Tibial artery (tissue), 4 donors: ENCODE data around the gene RAPGEF1.

Experiments
- DNase-seq, 2 donors: peaks; one replicate each; pipeline ENCODE4 v3.0.0-alpha.2; 2019
- H3K27ac ChIP-seq, 2 donors: fragments of 200-600 bp; sonication (generic) in 1 of 2; 1 replicate in 1 of 2; 2 replicates in 1 of 2; pipeline ENCODE4 v1.5.1; 2018 to 2019; ENCODE audit warnings: mild to moderate bottlenecking in 1 of 2
- H3K27me3 ChIP-seq, 2 donors: fragments of 200-600 bp; sonication (generic) in 1 of 2; one replicate each; pipeline versions ENCODE4 v1.5.1 to v1.6.0; 2016 to 2019
- H3K36me3 ChIP-seq, 3 donors: fragments of 200-600 bp; sonication (generic) in 2 of 3; one replicate each; pipeline ENCODE4 v1.5.1; 2016 to 2019; ENCODE audit warnings: mild to moderate bottlenecking in 2 of 3
- H3K4me1 ChIP-seq, 4 donors: fragments of 200-600 bp; sonication (generic) in 2 of 4; 1 replicate in 3 of 4; 2 replicates in 1 of 4; pipeline ENCODE4 v1.5.1; 2016 to 2019
- H3K4me3 ChIP-seq, 2 donors: fragments of 200-600 bp; sonication (generic) in 1 of 2; 1 replicate in 1 of 2; 2 replicates in 1 of 2; pipeline ENCODE4 v1.5.1; 2018 to 2019; ENCODE audit warnings: mild to moderate bottlenecking in 2 of 2
- H3K9me3 ChIP-seq, 3 donors: fragments of 200-600 bp; sonication (generic) in 1 of 3; one replicate each; pipeline ENCODE4 v1.5.1; 2016 to 2019
- CTCF ChIP-seq, 2 experiments: fragments of 200-600 bp in 1 of 2; fragments of 450-650 bp in 1 of 2; IDR thresholded peaks; one replicate each; pipeline ENCODE4 v1.5.1; 2017 to 2019; ENCODE audit warnings: antibody characterized with exemption in 2 of 2, mild to moderate bottlenecking in 1 of 2, moderate library complexity in 1 of 2
- intact Hi-C: fragments of 100-400 bp; cut with DNase I; formaldehyde crosslinking; loops from one replicate; pipeline ENCODE4 v1.15.0; 2023; ENCODE audit warnings: low total_unique reads

The RAPGEF1 gene

GRCh38 chr9:131736431-131736830 lies 3.4 kb downstream of the RAPGEF1 start:
- H3K36me3 ChIP-seq = no peaks in the 10 kb centered on the region
- H3K4me3 ChIP-seq = no peak overlapping the region
- no peak overlapping the region for H3K27ac ChIP-seq

GRCh38 chr9:131735238-131736128 lies 4.4 kb downstream of the RAPGEF1 start:
- Histone ChIP-seq H3K27ac (peak overlapping the region in 1 of 2 donors; percentile 67), H3K27me3 (no peaks in the 10 kb centered on the region), H3K9me3 (no peaks in the 10 kb centered on the region), H3K4me1 (peaks cover 0 to 83% (median 65%) of the 10 kb centered on the region in 4 donors), H3K4me3 (no peak overlapping the region), H3K36me3 (no peaks in the 10 kb centered on the region)
- no peak for TF ChIP-seq CTCF (IDR thresholded peaks at IDR 0.05)
- no peak for DNase-seq
- intact Hi-C loops = loop anchor here (5.0 to 10.0 kb wide), 2 partner anchors 61 to 93 kb away; no protein-coding TSS in a partner anchor

More at GRCh38 chr9:131736431-131736830, 3.4 kb downstream of the RAPGEF1 start:
- no peaks in the 10 kb centered on the region for H3K27me3 ChIP-seq
- TF ChIP-seq CTCF (IDR thresholded peaks at IDR 0.05) = no peak
- peaks cover 0 to 74% (median 60%) of the 10 kb centered on the region in 4 donors for H3K4me1 ChIP-seq
- H3K9me3 ChIP-seq = no peaks in the 10 kb centered on the region
- intact Hi-C loops = loop anchor here (5.0 to 10.0 kb wide), 2 partner anchors 62 to 94 kb away; no protein-coding TSS in a partner anchor
- no peak for DNase-seq

- no peak for DNase-seq
- peak overlapping the region in 1 of 2 donors; percentile 67 for H3K27ac ChIP-seq
- H3K36me3 ChIP-seq = no peaks in the 10 kb centered on the region
- intact Hi-C loops = loop anchor here (5.0 to 10.0 kb wide), 2 partner anchors 60 to 92 kb away; no protein-coding TSS in a partner anchor
- H3K27me3 ChIP-seq = no peaks in the 10 kb centered on the region
- no peak overlapping the region for H3K4me3 ChIP-seq
- no peaks in the 10 kb centered on the region for H3K9me3 ChIP-seq
- TF ChIP-seq CTCF (IDR thresholded peaks at IDR 0.05) = no peak
- peaks cover 0 to 88% (median 65%) of the 10 kb centered on the region in 4 donors for H3K4me1 ChIP-seq
These were observed 5.1 kb downstream of the RAPGEF1 start for GRCh38 chr9:131734781-131735180.

GRCh38 chr9:131734165-131734610 lies 5.7 kb downstream of the RAPGEF1 start:
- no peaks in the 10 kb centered on the region for H3K9me3 ChIP-seq
- no peak for TF ChIP-seq CTCF (IDR thresholded peaks at IDR 0.05)
- H3K36me3 ChIP-seq = no peaks in the 10 kb centered on the region
- H3K27me3 ChIP-seq = no peaks in the 10 kb centered on the region
- peaks cover 0 to 93% (median 67%) of the 10 kb centered on the region in 4 donors for H3K4me1 ChIP-seq
- H3K27ac ChIP-seq = peak overlapping the region; percentile 56 to 67
- intact Hi-C loops = loop anchor here (10.0 kb wide), 1 partner anchor 59 kb away; no protein-coding TSS in a partner anchor
- DNase-seq = no peak
- H3K4me3 ChIP-seq = no peak overlapping the region

- Histone ChIP-seq H3K27me3 (no peaks in the 10 kb centered on the region), H3K4me1 (peaks cover 0 to 94% (median 67%) of the 10 kb centered on the region in 4 donors), H3K4me3 (no peak overlapping the region), H3K36me3 (no peaks in the 10 kb centered on the region), H3K27ac (peak overlapping the region; percentile 56 to 67), H3K9me3 (no peaks in the 10 kb centered on the region)
- peak in 1 of 2 donors; percentile 72 for DNase-seq
- no peak for TF ChIP-seq CTCF (IDR thresholded peaks at IDR 0.05)
- intact Hi-C loops = loop anchor here (10.0 kb wide), 1 partner anchor 59 kb away; no protein-coding TSS in a partner anchor
These were observed 6.3 kb downstream of the RAPGEF1 start for GRCh38 chr9:131733541-131734061.
